ENCODE measurements around the gene ATP6V0D1. TPM values are rescaled to one million over a fixed set of nuclear protein-coding genes. Genes with fewer than 3 reads are reported as not detected.

ATP6V0D1 gene
- polyA plus RNA-seq, 1 of the 3 experiments (the other 2 are of a cell fraction) = 135 TPM

DNA sequence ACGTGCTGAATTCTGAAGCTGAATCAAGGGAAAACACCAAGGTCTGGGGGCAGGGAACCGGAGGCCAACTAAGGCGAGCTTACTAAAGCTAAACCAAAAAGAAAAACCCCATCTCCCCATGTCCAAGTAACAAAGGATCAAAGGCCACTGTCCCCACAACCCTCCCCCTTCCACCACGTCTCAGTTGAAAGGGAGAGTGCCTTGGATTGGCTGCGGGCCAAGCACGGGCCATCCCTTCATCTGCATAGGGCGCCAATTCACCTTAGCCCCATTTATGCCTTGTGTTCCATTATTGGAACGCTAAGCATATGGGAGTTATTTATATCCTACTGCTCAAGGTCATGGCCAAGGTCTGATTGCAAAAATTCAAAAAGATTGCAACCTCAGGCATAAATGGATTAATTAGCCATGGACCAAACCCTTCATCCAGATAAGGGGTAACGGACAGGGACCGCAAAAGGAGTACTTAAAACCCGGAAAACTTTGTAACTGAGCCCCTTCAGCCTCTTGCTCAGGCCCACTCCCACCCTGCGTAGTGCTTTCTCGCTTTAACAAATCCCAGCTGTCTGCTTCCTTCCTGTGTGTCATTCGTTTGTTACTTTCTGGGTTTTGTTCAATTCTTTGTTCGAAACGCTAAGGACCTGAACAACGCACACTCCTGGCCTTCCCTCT lies 740 bp upstream of the ATP6V0D1 start:
- TF ChIP-seq, protein P1, sequence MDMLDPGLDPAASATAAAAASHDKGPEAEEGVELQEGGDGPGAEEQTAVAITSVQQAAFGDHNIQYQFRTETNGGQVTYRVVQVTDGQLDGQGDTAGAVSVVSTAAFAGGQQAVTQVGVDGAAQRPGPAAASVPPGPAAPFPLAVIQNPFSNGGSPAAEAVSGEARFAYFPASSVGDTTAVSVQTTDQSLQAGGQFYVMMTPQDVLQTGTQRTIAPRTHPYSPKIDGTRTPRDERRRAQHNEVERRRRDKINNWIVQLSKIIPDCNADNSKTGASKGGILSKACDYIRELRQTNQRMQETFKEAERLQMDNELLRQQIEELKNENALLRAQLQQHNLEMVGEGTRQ (IDR thresholded peaks at IDR 0.05; ENCODE audit: borderline replicate concordance, low read depth, low read length) = no peak
- TF ChIP-seq TAF1 (IDR thresholded peaks at IDR 0.05; ENCODE audit: borderline replicate concordance, low read depth, low read length) (no peak), RXRA (IDR thresholded peaks at IDR 0.05; ENCODE audit: borderline replicate concordance, low read depth) (no peak), GATA2 (CRISPR knock-in tag; IDR thresholded peaks at IDR 0.05) (no peak), GABPA (IDR thresholded peaks at IDR 0.05; ENCODE audit: low read depth) (no peak), ELF1 (IDR thresholded peaks at IDR 0.05) (no peak), MXI1 (IDR thresholded peaks at IDR 0.05; ENCODE audit: low read depth, low read length) (no peak), SMC3 (IDR thresholded peaks at IDR 0.05; ENCODE audit: low read depth, low read length) (no peak), EP300 (IDR thresholded peaks at IDR 0.05; ENCODE audit: borderline replicate concordance in 1 of 2, low read depth in 1 of 2, low read length in 1 of 2) (no peak), CHD2 (IDR thresholded peaks at IDR 0.05; ENCODE audit: low read length, partially characterized antibody) (no peak), RCOR1 (IDR thresholded peaks at IDR 0.05; ENCODE audit: low read length) (no peak), MEF2A (IDR thresholded peaks at IDR 0.05; ENCODE audit: borderline replicate concordance, low read depth) (no peak), TEAD4 (IDR thresholded peaks at IDR 0.05; ENCODE audit: borderline replicate concordance, insufficient read depth) (no peak), NFIC (IDR thresholded peaks at IDR 0.05; ENCODE audit: borderline replicate concordance) (peak; percentile 47), YY1 (IDR thresholded peaks at IDR 0.05; ENCODE audit: low read depth) (no peak), TCF12 (IDR thresholded peaks at IDR 0.05) (peak; percentile 63; the same call in 1 of the 2 replicates), RAD21 (IDR thresholded peaks at IDR 0.05; ENCODE audit: low read length) (no peak), RFX5 (IDR thresholded peaks at IDR 0.05; ENCODE audit: low read length) (no peak), POLR2AphosphoS5 (IDR thresholded peaks at IDR 0.05; ENCODE audit: low read depth, low read length) (peak; percentile 39; the same call in 1 of the 2 replicates)
- TF ChIP-seq, protein P2, sequence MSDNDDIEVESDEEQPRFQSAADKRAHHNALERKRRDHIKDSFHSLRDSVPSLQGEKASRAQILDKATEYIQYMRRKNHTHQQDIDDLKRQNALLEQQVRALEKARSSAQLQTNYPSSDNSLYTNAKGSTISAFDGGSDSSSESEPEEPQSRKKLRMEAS (IDR thresholded peaks at IDR 0.05; ENCODE audit: low read depth) = no peak; the same call in 1 of the 2 replicates
- TF ChIP-seq, protein P3, sequence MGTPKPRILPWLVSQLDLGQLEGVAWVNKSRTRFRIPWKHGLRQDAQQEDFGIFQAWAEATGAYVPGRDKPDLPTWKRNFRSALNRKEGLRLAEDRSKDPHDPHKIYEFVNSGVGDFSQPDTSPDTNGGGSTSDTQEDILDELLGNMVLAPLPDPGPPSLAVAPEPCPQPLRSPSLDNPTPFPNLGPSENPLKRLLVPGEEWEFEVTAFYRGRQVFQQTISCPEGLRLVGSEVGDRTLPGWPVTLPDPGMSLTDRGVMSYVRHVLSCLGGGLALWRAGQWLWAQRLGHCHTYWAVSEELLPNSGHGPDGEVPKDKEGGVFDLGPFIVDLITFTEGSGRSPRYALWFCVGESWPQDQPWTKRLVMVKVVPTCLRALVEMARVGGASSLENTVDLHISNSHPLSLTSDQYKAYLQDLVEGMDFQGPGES (IDR thresholded peaks at IDR 0.05; ENCODE audit: low read depth, low read length) = no peak
- TF ChIP-seq, protein P4, sequence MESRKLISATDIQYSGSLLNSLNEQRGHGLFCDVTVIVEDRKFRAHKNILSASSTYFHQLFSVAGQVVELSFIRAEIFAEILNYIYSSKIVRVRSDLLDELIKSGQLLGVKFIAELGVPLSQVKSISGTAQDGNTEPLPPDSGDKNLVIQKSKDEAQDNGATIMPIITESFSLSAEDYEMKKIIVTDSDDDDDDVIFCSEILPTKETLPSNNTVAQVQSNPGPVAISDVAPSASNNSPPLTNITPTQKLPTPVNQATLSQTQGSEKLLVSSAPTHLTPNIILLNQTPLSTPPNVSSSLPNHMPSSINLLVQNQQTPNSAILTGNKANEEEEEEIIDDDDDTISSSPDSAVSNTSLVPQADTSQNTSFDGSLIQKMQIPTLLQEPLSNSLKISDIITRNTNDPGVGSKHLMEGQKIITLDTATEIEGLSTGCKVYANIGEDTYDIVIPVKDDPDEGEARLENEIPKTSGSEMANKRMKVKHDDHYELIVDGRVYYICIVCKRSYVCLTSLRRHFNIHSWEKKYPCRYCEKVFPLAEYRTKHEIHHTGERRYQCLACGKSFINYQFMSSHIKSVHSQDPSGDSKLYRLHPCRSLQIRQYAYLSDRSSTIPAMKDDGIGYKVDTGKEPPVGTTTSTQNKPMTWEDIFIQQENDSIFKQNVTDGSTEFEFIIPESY (IDR thresholded peaks at IDR 0.05; ENCODE audit: borderline replicate concordance, low read depth) = no peak
- TF ChIP-seq, protein P5, sequence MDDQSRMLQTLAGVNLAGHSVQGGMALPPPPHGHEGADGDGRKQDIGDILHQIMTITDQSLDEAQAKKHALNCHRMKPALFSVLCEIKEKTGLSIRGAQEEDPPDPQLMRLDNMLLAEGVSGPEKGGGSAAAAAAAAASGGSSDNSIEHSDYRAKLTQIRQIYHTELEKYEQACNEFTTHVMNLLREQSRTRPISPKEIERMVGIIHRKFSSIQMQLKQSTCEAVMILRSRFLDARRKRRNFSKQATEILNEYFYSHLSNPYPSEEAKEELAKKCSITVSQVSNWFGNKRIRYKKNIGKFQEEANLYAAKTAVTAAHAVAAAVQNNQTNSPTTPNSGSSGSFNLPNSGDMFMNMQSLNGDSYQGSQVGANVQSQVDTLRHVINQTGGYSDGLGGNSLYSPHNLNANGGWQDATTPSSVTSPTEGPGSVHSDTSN (IDR thresholded peaks at IDR 0.05) = no peak
- TF ChIP-seq, protein P6, sequence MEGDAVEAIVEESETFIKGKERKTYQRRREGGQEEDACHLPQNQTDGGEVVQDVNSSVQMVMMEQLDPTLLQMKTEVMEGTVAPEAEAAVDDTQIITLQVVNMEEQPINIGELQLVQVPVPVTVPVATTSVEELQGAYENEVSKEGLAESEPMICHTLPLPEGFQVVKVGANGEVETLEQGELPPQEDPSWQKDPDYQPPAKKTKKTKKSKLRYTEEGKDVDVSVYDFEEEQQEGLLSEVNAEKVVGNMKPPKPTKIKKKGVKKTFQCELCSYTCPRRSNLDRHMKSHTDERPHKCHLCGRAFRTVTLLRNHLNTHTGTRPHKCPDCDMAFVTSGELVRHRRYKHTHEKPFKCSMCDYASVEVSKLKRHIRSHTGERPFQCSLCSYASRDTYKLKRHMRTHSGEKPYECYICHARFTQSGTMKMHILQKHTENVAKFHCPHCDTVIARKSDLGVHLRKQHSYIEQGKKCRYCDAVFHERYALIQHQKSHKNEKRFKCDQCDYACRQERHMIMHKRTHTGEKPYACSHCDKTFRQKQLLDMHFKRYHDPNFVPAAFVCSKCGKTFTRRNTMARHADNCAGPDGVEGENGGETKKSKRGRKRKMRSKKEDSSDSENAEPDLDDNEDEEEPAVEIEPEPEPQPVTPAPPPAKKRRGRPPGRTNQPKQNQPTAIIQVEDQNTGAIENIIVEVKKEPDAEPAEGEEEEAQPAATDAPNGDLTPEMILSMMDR (IDR thresholded peaks at IDR 0.05) = no peak
- 11% methylated on average over 17 of the region's 17 CpGs for WGBS (ENCODE audit: low lambda C conversion rate)
- Histone ChIP-seq H3K4me2 (peak overlapping the region; percentile 85), H4K20me1 (ENCODE audit: insufficient read depth) (peaks cover 23% of the 10 kb centered on the region), H3K9me3 (no peaks in the 10 kb centered on the region), H3K36me3 (replicated peaks in 1 of 2; ENCODE audit: control insufficient read depth in 1 of 2, insufficient read depth in 2 of 2, low read length in 1 of 2) (peaks cover 3 to 7% of the 10 kb centered on the region in 2 experiments), H3K4me3 (ENCODE audit: low read depth in 2 of 2, low read length in 1 of 2) (peak overlapping the region; percentile 80 to 100), H3K27me3 (ENCODE audit: insufficient read depth) (no peaks in the 10 kb centered on the region), H3K4me1 (ENCODE audit: control insufficient read depth in 1 of 2, insufficient read depth in 2 of 2, low read depth in 1 of 2, low read length in 1 of 2) (peaks cover 6 to 19% of the 10 kb centered on the region in 2 experiments; a peak in 1 of 4 replicates), H2AFZ (ENCODE audit: low read depth) (peak overlapping the region; percentile 91), H3K9ac (peak overlapping the region; percentile 70), H3K27ac (ENCODE audit: low read depth in 2 of 2, low read length in 1 of 2) (peak overlapping the region; percentile 89 to 91), H3K9me2 (no peaks in the 10 kb centered on the region), H3K79me2 (ENCODE audit: insufficient read depth) (peaks cover 59% of the 10 kb centered on the region), H3F3A (replicated peaks; ENCODE audit: insufficient read depth) (no peaks in the 10 kb centered on the region)
- DNase-seq = peak; percentile 47
- CTCF ChIA-PET = interaction anchor here (0.6 to 4.1 kb wide), 51 partner anchors 7 to 335 kb away, joined by 3 to 45 read pairs (median 4); partner anchors contain the start of genes C16orf86, CARMIL2, CTCF and ENKD1
- POLR2A ChIA-PET = interaction anchor here (0.5 to 1.6 kb wide), 10 partner anchors 8 to 603 kb away, joined by 3 to 7 read pairs (median 3); partner anchors contain the start of gene CTCF

Data from SK-N-SH (cell line).